DOHH2 (cell line): ENCODE data around the gene RBFOX2.

Source experiments
- EZH2phosphoT487 ChIP-seq: fragments of 200-600 bp; sonication (generic); IDR thresholded peaks from 2 replicates; pipeline ENCODE4 v1.6.1; 2017; ENCODE audit warnings: borderline replicate concordance, mild to moderate bottlenecking, antibody characterized with exemption, low read length, moderate library complexity, mixed read lengths
- TF ChIP-seq, protein P1 (sequence below): fragments of 200-600 bp; sonication (generic); IDR thresholded peaks from one replicate; pipeline ENCODE4 v1.5.1; 2014; ENCODE audit warnings: antibody characterized with exemption, mild to moderate bottlenecking, low read depth, low read length; ENCODE audit not compliant: poor library complexity, severe bottlenecking

DNA sequence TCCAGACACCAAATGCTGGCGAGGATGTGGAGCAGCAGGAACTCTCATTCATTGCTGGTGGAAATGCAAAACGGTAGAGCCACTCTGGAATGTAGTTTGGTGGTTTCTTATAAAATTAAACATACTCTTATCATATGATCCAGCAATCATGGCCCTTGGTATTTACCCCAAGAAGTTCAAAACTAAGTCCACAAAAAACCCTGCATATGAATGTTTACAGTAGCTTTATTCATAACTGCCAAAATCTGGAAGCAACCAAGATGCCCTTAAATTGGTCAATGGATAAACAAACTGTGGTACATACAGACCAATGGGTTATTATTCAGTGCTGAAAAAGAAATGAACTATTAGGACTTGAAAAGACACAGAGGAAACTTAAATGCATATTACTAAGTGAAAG lies 223.2 kb downstream of the RBFOX2 start:
- TF ChIP-seq, protein P1, sequence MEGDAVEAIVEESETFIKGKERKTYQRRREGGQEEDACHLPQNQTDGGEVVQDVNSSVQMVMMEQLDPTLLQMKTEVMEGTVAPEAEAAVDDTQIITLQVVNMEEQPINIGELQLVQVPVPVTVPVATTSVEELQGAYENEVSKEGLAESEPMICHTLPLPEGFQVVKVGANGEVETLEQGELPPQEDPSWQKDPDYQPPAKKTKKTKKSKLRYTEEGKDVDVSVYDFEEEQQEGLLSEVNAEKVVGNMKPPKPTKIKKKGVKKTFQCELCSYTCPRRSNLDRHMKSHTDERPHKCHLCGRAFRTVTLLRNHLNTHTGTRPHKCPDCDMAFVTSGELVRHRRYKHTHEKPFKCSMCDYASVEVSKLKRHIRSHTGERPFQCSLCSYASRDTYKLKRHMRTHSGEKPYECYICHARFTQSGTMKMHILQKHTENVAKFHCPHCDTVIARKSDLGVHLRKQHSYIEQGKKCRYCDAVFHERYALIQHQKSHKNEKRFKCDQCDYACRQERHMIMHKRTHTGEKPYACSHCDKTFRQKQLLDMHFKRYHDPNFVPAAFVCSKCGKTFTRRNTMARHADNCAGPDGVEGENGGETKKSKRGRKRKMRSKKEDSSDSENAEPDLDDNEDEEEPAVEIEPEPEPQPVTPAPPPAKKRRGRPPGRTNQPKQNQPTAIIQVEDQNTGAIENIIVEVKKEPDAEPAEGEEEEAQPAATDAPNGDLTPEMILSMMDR, result no peak
- no peak for TF ChIP-seq EZH2phosphoT487
